GM19395 (cell line): Measurements from ENCODE around the gene CDC42SE1.

Experiments
- ATAC-seq: cut with Tn5 transposase; IDR thresholded peaks from one replicate; pipeline ENCODE4 v1.9.1; 2021; ENCODE audit warnings: mild to moderate bottlenecking, moderate library complexity; ENCODE audit not compliant: unreplicated experiment

The CDC42SE1 gene

DNA sequence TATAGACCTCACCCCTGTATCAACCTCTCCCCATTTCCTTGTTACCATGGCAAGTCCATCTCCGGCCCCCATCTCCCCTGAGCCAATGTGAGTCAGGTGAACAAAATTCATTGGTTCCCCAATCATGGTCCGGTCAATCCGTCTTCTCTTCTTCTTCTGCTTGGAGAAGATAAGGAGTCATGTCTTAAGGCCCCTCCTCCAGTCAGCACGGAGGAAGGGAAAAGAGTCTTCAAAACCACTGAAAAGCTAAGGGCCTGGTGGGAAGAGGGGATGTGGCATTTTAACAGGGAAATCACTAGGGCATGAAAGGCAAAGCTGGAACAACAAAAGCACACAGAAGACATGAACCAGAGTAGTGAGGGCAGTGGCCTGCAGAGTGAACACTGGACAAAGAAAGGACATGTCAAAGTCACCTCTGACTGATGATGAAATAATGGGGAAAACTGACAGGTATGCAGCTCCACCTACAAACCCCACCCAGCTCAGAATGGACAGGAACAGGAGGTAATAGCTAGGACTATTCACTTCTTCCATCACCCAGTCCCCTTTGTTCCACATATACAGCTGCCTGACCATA lies 4.4 kb downstream of the CDC42SE1 start:
- no peak for ATAC-seq

DNA sequence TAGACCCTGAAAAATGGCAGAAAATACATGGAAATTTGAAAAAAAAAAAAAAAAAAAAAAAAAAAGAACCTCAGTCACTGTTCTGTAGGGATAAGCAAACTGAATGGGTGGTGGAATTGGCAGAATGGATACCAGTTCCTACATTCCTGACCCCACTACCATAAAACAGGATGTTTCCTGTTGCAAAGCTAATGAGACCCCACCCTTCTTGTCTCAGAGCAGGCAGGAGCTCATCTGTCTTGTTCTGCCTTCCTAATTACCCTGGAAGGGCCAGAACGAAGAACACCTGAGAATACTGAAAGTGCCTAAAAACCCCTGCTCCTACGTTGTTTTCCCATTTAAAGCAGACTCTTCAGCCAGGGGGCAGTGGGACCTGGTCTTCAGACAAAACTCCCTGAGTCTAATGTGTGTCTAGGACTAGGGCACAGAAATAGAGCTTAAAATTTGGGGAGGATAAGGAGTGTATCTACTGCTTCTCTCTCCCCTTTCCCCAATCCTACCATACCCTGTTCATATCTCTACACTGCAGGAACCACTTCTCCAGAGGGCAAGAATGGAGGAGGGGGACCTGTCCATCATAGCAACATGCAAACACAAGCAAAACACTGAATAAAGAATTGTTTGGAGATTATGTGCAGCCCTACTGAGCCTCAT lies 7.9 kb downstream of the CDC42SE1 start:
- no peak for ATAC-seq

GRCh38 chr1:151050051-151050688 lies 9.3 kb downstream of the CDC42SE1 start:
- no peak for ATAC-seq

- no peak for ATAC-seq
These were observed 10.0 kb downstream of the CDC42SE1 start for GRCh38 chr1:151049458-151049857.

DNA sequence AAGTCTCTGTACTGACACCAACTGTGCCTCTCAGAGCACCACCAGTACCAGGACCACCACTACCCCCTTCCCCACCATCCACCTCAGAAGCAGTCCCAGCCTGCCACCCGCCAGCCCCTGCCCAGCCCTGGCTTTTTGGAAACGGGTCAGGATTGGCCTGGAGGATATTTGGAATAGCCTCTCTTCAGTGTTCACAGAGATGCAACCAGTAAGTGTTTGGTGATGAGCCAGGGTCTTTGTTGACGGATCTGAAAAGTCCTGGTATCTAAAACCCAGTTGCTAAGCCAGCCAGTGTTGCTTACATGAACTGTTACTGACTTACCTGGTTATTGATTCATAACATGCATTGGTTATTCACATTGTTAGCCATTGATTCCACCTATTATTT lies 10.8 kb downstream of the CDC42SE1 start:
- no peak for ATAC-seq

DNA sequence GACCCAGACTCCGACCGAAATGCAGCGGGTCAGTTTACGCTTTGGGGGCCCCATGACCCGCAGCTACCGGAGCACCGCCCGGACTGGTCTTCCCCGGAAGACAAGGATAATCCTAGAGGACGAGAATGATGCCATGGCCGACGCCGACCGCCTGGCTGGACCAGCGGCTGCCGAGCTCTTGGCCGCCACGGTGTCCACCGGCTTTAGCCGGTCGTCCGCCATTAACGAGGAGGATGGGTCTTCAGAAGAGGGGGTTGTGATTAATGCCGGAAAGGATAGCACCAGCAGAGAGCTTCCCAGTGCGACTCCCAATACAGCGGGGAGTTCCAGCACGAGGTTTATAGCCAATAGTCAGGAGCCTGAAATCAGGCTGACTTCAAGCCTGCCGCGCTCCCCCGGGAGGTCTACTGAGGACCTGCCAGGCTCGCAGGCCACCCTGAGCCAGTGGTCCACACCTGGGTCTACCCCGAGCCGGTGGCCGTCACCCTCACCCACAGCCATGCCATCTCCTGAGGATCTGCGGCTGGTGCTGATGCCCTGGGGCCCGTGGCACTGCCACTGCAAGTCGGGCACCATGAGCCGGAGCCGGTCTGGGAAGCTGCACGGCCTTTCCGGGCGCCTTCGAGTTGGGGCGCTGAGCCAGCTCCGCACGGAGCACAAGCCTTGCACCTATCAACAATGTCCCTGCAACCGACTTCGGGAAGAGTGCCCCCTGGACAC lies 11.3 kb downstream of the CDC42SE1 start:
- ATAC-seq = peak; percentile 58

GRCh38 chr1:151047591-151047924 lies 11.9 kb downstream of the CDC42SE1 start, which contains the start of gene C1orf56:
TSS of gene C1orf56 (plus strand) at chr1:151047751. CDS start at chr1:151047848, 97 bp downstream.
- ATAC-seq = peak; percentile 58

GRCh38 chr1:151043163-151043562 lies 16.3 kb downstream of the CDC42SE1 start:
- ATAC-seq = no peak

DNA sequence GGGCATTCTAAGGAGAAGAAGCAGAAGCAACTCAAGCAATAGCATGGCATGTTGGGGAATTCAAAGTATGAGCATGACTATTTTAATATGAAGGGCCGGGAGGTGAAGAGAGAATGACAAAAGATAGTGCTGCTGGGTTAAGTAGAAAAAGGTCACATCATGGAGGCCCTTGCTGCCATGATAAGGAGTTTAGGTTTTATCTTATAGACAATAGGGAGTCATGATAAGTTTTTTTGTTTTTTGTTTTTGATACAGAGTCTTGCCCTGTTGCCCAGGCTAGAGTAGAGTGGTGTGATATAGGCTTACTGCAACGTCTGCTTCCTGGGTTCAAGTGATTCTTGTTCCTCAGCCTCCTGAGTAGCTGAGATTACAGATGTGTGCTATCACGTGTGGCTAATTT lies 19.9 kb downstream of the CDC42SE1 start:
- ATAC-seq = no peak

DNA sequence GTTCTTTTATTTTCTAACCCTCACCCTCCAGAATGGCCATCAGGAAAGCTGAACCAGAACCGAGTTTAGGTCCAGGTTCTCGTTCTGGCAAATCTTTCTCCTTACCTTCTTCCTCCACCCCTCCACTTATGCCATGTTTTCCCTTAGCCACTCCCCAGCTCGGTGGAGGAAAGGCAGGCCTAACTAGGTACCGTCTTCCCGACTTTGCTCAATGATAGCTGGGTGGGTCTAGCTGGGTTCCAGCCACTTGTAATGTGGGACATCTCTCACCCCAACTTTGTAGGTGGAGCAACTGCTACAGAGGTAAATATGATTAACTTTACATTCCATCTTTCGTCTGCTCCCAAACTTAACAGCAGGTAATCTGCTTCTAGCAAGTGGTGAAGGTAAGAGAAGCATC lies 22.4 kb downstream of the CDC42SE1 start:
- no peak for ATAC-seq

DNA sequence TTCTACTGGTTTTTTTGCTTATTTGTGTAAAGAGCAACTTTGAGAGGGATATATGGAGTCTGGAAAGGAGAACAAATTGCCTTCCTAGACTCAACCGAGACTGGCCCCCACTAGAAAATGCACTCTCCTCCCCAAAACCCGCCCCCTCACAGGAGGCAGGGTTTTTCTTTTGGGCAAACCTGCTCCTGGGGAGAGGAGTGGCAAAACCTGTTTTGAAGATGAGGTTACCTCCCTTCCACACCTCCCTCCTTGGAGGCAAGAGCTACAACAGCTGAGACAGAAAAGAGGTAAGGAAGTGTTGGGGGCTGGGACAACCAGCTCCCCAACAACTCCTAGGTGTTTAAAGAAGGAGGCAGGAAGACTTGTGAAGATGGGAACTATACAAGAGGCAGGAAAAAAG lies 23.1 kb downstream of the CDC42SE1 start, which contains the start of gene BNIPL:
BNIPL (plus strand) TSS at position 231 of the 400 bp plus-strand sequence; CDS start at position 371, 140 bp downstream.
- ATAC-seq = no peak

DNA sequence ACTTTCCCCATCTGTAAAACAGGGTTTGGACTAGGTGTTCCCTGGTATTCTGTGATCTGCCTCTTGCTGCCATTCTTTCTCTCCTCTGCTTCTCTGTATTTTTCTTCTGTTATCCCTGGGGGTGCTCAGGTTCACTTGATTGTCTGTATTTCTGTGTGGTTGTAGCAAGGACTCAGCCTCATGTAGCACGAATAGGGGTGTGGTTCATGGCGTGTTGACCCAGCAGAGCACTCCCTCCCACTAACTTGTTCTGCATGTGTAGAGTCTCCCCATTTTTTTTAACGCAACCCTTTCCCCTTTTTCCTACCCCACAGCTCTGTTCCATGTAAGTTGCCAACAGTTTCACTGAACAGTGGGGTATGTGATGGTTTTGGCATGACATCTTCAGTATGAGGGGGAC lies 24.3 kb downstream of the CDC42SE1 start:
- ATAC-seq = no peak

GRCh38 chr1:151032164-151032563 lies 27.3 kb downstream of the CDC42SE1 start:
- no peak for ATAC-seq

GRCh38 chr1:151026460-151026859 lies 33.0 kb downstream of the CDC42SE1 start:
- ATAC-seq = no peak

- ATAC-seq = no peak
These were observed 34.8 kb downstream of the CDC42SE1 start for GRCh38 chr1:151024540-151025146.

- ATAC-seq = no peak
These were observed 45.9 kb downstream of the CDC42SE1 start for GRCh38 chr1:151013518-151013917.

DNA sequence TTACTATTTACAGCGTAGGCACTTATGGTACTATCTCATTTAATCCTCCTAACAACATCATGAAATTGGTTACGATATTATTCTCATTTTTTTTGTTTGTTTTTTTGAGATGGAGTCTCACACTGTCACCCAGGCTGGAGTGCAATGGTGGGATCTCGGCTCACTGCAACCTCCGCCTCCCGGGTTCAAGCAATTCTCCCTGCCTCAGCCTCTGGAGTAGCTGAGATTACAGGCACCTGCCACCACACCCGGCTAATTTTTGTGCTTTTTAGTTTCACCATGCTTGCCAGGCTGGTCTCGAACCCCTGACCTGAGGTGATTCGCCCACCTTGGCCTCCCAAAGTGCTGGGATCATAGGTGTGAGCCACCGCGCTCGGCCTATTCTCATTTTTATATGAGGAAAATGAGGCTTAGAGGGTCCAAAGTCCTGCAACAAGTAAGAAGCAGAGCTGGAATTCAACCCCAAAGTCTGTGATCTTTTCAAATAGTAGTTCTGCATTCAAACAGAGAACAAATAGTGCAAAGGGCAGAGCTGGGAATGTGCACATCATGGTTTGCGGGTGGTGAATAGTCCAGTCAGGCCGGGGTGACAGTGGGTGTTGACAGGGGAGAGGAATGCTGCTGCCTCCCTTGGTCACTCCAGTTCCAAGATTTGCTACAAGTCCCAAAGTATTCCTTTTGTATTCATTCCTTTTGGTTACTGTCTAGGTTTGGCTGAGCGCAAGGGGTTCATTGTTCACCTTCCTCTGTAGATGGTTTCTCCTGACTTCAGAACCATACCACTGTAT lies 46.5 kb downstream of the CDC42SE1 start:
- ATAC-seq = no peak

DNA sequence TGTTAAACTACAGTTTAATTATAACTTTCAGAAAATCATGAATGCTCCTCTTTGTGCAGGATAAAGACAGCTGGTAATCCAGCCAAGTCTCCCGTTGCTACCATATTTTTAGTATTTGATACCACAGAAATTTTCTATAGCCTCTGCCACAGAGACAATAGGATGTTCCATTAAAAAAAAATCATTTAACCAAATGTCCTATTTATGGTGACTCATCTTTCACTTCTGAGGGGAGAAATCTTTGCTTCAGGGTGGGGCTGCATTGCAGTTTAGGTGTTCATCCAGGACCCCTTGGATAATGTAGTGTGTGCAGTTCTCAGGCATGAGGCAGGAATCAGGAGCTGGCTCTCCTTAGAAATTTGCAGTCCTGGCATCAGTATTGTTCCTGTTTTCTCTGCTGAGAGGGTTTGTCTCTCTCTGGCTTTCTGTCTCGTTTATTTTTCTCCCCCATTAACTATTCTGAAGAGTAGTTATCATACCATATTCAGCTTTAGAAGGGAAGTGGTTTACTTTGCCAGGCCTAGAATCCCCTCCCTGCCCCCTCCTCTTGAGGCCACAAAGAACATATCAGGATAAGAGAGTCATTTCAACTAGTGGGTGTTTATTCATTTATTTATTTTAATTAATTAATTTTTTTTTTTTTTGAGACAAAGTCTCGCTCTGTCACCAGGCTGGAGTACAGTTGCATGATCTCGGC lies 48.1 kb downstream of the CDC42SE1 start:
- ATAC-seq = no peak

- no peak for ATAC-seq
These were observed 49.1 kb downstream of the CDC42SE1 start for GRCh38 chr1:151010346-151010726.
